Gastrocnemius medialis (tissue), 4 donors: ENCODE results near the gene MAOA. TPM values are rescaled to one million over a fixed set of nuclear protein-coding genes. Genes with fewer than 3 reads are reported as not detected.

Source experiments
- ATAC-seq, 2 donors: fragments of 150-250 bp; one replicate each; pipeline ENCODE4 v1.9.1; 2016
- DNase-seq, 2 donors: peaks; one replicate each; pipeline ENCODE4 v3.0.0-alpha.2; 2019
- H3K27ac ChIP-seq, 4 donors: fragments of 200-600 bp; sonication (generic); 1 replicate in 1 of 4; 2 replicates in 3 of 4; pipeline ENCODE4 v1.5.1; 2016 to 2018; ENCODE audit warnings: mild to moderate bottlenecking in 2 of 4, moderate library complexity in 1 of 4
- H3K27me3 ChIP-seq, 3 donors: fragments of 200-600 bp; sonication (generic) in 2 of 3; 1 replicate in 1 of 3; 2 replicates in 2 of 3; pipeline versions ENCODE4 v1.5.1 to v1.6.0; 2016 to 2019; ENCODE audit warnings: mild to moderate bottlenecking in 1 of 3, moderate library complexity in 1 of 3
- H3K36me3 ChIP-seq, 2 donors: fragments of 200-600 bp; sonication (generic) in 1 of 2; one replicate each; pipeline ENCODE4 v1.5.1; 2017 to 2018
- H3K4me1 ChIP-seq, 2 donors: fragments of 200-600 bp; sonication (generic) in 1 of 2; one replicate each; pipeline ENCODE4 v1.5.1; 2016 to 2017; ENCODE audit warnings: mild to moderate bottlenecking in 2 of 2
- H3K4me3 ChIP-seq, 4 donors: fragments of 200-600 bp; sonication (generic) in 3 of 4; 1 replicate in 1 of 4; 2 replicates in 3 of 4; pipeline ENCODE4 v1.5.1; 2016 to 2019; ENCODE audit warnings: mild to moderate bottlenecking in 2 of 4
- H3K9me3 ChIP-seq, 3 donors: fragments of 200-600 bp; sonication (generic) in 2 of 3; 1 replicate in 1 of 3; 2 replicates in 2 of 3; pipeline ENCODE4 v1.5.1; 2016 to 2019
- CTCF ChIP-seq, 5 experiments: fragments of 450-650 bp in 3 of 5; fragments of 200-600 bp in 2 of 5; sonication (generic) in 2 of 5; IDR thresholded peaks in 4 of 5; conservative IDR thresholded peaks in 1 of 5; 1 replicate in 4 of 5; 2 replicates in 1 of 5; pipeline ENCODE4 v1.5.1; 2016 to 2019; ENCODE audit warnings: antibody characterized with exemption in 5 of 5, mild to moderate bottlenecking in 3 of 5, moderate library complexity in 3 of 5
- POLR2A ChIP-seq, 2 donors: fragments of 450-650 bp; IDR thresholded peaks; one replicate each; pipeline ENCODE4 v1.6.1; 2017; ENCODE audit warnings: antibody characterized with exemption in 2 of 2, mild to moderate bottlenecking in 2 of 2, moderate library complexity in 2 of 2
- in situ Hi-C, 4 donors: fragments of 200-750 bp; cut with MboI; loops; one replicate each; pipeline versions ENCODE4 v1.15.0 to v1.8.0; 2017; ENCODE audit warnings: low sequenced_read_pairs in 4 of 4
- intact Hi-C: fragments of 100-400 bp; cut with DNase I; formaldehyde crosslinking; loops from one replicate; pipeline ENCODE4 v1.15.1; 2023; ENCODE audit warnings: low total_unique reads
- total RNA-seq, 4 donors: library from RNA; depleted of rRNA; stranded (reverse); fragments of >200 nt; gene quantifications; one replicate each; pipeline versions ENCODE4 v1.1.0 to v1.2.3, GENCODE V29; 2016

MAOA gene
- total RNA-seq, 4 donors from 2014 or later = 25.2 to 244 (median 109) TPM

GRCh38 chrX:43633757-43634156, 22.3 kb upstream of the MAOA start:
- TF ChIP-seq POLR2A (IDR thresholded peaks at IDR 0.05) (no peak), CTCF (IDR thresholded peaks at IDR 0.05 in 4 of 5, conservative IDR thresholded peaks at IDR 0.05 in 1 of 5) (no peak)

DNA sequence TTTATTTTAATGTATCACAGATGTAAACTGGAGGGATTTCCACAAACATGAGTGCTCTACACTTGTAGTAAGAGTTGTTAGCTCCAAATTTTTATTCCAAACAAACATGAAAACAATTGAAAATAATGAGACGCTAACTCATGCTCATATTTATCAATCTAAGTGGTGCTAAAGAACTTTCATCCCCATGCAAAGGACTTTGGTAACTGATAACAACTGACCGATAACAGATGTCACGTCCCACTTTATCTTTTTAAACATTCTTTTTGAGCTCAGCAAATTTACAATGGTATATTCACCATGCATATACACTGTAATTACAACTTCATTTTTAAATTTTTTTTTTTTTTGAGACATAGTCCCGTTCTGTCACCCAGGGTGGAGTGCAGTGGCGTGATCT, 15.6 kb upstream of the MAOA start:
- Histone ChIP-seq H3K36me3 (no peaks in the 10 kb centered on the region), H3K9me3 (no peaks in the 10 kb centered on the region), H3K27ac (no peak overlapping the region), H3K4me1 (no peaks in the 10 kb centered on the region), H3K4me3 (no peak overlapping the region), H3K27me3 (peaks cover 0 to 6% (median 0%) of the 10 kb centered on the region in 3 donors)
- TF ChIP-seq CTCF (IDR thresholded peaks at IDR 0.05 in 4 of 5, conservative IDR thresholded peaks at IDR 0.05 in 1 of 5) (no peak), POLR2A (IDR thresholded peaks at IDR 0.05) (no peak)
- ATAC-seq (no peak), DNase-seq (no peak)
- in situ Hi-C loops = no loop called here
- intact Hi-C loops = no loop called here

More at GRCh38 chrX:43633757-43634156, 22.3 kb upstream of the MAOA start:
- no peaks in the 10 kb centered on the region for H3K9me3 ChIP-seq
- H3K36me3 ChIP-seq = no peaks in the 10 kb centered on the region
- ATAC-seq (no peak), DNase-seq (no peak)
- intact Hi-C loops = no loop called here
- peaks cover 0 to 11% (median 0%) of the 10 kb centered on the region in 3 donors for H3K27me3 ChIP-seq
- H3K4me1 ChIP-seq = no peaks in the 10 kb centered on the region
- H3K27ac ChIP-seq = no peak overlapping the region
- in situ Hi-C loops = no loop called here
- H3K4me3 ChIP-seq = no peak overlapping the region

GRCh38 chrX:43641691-43642090, 14.4 kb upstream of the MAOA start:
- DNase-seq (no peak), ATAC-seq (no peak)
- no peak overlapping the region for H3K27ac ChIP-seq
- H3K36me3 ChIP-seq = no peaks in the 10 kb centered on the region
- H3K9me3 ChIP-seq = no peaks in the 10 kb centered on the region
- H3K4me3 ChIP-seq = no peak overlapping the region
- intact Hi-C loops (no loop called here), in situ Hi-C loops (no loop called here)
- no peaks in the 10 kb centered on the region for H3K4me1 ChIP-seq
- H3K27me3 ChIP-seq = no peaks in the 10 kb centered on the region
- TF ChIP-seq CTCF (IDR thresholded peaks at IDR 0.05 in 4 of 5, conservative IDR thresholded peaks at IDR 0.05 in 1 of 5) (no peak), POLR2A (IDR thresholded peaks at IDR 0.05) (no peak)

DNA sequence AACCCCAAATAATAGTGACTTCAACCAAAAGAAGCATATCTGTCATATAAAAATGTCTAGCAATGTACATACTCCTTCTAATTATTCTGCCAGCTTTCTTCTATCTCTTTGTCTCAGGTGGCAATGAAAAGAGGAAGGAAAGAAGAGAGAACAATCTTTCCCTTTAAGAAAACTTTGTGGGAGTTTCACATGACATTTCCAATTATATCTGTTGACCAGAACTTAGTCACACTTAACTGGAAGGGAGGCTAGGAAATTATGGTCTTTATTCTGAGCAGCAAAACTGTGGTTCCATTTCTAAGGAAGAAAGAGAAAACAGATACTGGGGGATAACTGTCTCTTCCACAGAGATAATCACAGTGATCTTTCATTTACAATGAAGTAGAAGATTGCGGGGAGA, 12.9 kb upstream of the MAOA start:
- H3K4me1 ChIP-seq = no peaks in the 10 kb centered on the region
- DNase-seq = no peak
- H3K4me3 ChIP-seq = no peak overlapping the region
- intact Hi-C loops = no loop called here
- in situ Hi-C loops = no loop called here
- no peaks in the 10 kb centered on the region for H3K36me3 ChIP-seq
- H3K27me3 ChIP-seq = no peaks in the 10 kb centered on the region
- ATAC-seq = no peak
- TF ChIP-seq CTCF (IDR thresholded peaks at IDR 0.05 in 4 of 5, conservative IDR thresholded peaks at IDR 0.05 in 1 of 5) = no peak
- TF ChIP-seq POLR2A (IDR thresholded peaks at IDR 0.05) = no peak
- H3K9me3 ChIP-seq = no peaks in the 10 kb centered on the region
- no peak overlapping the region for H3K27ac ChIP-seq

DNA sequence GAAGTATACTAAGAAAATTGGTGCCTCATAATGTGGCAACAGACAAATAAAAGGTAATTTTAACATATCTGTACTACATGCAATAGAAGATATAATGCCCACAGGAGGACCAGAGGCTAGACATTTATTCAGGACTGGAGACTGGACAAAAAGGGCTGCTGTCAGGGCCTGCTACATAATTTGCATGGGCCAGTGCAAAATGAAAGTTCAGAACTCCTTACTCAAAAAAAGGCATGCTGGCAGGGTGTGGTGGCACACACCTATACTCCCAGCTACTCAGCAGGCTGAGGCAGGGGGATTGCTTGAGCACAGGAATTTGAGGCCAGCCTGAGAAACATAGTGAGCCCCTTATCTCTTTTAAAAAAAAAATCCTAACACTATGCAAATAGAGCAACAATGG, 12.4 kb upstream of the MAOA start:
- Histone ChIP-seq H3K36me3 (no peaks in the 10 kb centered on the region), H3K9me3 (no peaks in the 10 kb centered on the region), H3K4me3 (no peak overlapping the region), H3K27me3 (no peaks in the 10 kb centered on the region), H3K4me1 (no peaks in the 10 kb centered on the region), H3K27ac (no peak overlapping the region)
- ATAC-seq = no peak
- in situ Hi-C loops = no loop called here
- DNase-seq = no peak
- TF ChIP-seq CTCF (IDR thresholded peaks at IDR 0.05 in 4 of 5, conservative IDR thresholded peaks at IDR 0.05 in 1 of 5) = no peak
- TF ChIP-seq POLR2A (IDR thresholded peaks at IDR 0.05) = no peak
- intact Hi-C loops = no loop called here
